Measurements from ENCODE around the gene C9orf153.
A peak's percentile ranks its signal among the peaks of the same experiment; 100 is the strongest.

- TF ChIP-seq CTCF (IDR thresholded peaks at IDR 0.05) = peak in 1 of 3 experiments; percentile 3
- no peak for TF ChIP-seq EP300 (IDR thresholded peaks at IDR 0.05)
- no peak for TF ChIP-seq POLR2A (IDR thresholded peaks at IDR 0.05; ENCODE audit: low read depth)
- TF ChIP-seq POLR2AphosphoS5 (IDR thresholded peaks at IDR 0.05) = no peak
Measured at GRCh38 chr9:86238861-86239770, 20.3 kb downstream of the C9orf153 start.
